Measurements from ENCODE around the gene MGMT.

GRCh38 chr10:129683519-129683918, 216.5 kb downstream of the MGMT start:
- TF ChIP-seq POLR2A (IDR thresholded peaks at IDR 0.05; ENCODE audit: low read length) (no peak), GATA1 (IDR thresholded peaks at IDR 0.05; ENCODE audit: low read depth, low read length) (no peak)

Data from erythroblast (primary cell).